GM18870 (cell line): ENCODE results near the gene BLVRB.

Source experiments
- ATAC-seq: cut with Tn5 transposase; IDR thresholded peaks from one replicate; pipeline ENCODE4 v1.9.1; 2021; ENCODE audit warnings: moderate library complexity; ENCODE audit not compliant: unreplicated experiment

The BLVRB gene

DNA sequence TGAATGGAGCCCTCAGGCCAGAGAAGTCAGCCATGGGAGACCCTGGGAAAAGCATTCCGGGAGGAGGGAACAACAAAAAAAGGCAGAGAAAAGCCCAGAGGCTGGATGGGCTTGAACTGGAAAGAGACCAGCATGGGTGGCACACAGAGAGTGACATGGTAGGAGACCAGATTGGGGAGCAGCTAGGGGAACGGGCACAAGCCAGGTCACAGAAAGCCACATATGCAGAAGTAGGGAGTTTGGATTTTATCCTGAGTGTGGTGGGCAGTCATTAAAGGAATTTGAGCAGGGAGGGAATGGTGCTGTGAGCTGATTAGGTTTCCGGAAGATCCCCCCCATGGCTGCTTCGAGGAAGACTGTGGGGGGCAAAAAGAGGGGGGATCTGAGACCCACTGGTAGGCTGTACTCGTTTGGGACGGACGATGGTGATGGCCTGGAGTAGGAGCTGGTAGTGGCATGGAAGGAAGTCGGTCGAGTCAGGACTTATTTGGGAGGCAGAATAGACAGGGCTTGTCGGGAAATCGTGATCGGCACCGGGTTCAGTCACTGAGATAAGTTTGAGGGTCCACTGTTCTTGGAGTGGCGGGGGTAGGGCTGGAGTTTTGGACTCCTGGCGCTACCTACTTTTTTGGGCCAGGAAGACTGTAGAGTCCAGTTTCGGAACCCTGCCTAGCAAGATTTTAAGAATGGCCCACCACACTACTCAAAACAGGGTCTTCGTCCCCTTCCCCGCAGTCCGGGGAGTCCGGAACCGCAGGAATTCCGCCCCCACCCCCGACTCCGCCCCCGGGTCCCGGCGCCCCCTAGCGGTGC, 40.7 kb downstream of the BLVRB start:
- ATAC-seq: no peak

DNA sequence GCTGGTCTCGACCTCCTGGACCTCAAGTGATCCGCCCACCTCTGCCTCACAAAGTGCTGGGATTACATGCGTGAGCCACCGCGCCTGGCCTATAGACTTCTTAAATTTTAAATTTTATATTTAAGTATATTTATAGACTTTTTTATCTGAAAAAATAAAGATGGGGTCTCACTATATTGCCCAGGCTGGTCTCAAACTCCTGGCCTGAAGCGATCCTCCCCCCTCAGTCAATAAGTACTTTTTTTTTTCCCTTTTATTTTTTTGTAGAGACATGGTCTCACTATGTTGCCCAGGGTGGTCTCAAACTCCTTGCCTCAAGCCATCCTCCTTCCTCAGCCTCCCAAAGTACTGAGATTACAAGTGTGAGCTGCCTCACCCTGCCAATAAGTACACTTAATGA, 41.6 kb downstream of the BLVRB start:
- no peak for ATAC-seq

DNA sequence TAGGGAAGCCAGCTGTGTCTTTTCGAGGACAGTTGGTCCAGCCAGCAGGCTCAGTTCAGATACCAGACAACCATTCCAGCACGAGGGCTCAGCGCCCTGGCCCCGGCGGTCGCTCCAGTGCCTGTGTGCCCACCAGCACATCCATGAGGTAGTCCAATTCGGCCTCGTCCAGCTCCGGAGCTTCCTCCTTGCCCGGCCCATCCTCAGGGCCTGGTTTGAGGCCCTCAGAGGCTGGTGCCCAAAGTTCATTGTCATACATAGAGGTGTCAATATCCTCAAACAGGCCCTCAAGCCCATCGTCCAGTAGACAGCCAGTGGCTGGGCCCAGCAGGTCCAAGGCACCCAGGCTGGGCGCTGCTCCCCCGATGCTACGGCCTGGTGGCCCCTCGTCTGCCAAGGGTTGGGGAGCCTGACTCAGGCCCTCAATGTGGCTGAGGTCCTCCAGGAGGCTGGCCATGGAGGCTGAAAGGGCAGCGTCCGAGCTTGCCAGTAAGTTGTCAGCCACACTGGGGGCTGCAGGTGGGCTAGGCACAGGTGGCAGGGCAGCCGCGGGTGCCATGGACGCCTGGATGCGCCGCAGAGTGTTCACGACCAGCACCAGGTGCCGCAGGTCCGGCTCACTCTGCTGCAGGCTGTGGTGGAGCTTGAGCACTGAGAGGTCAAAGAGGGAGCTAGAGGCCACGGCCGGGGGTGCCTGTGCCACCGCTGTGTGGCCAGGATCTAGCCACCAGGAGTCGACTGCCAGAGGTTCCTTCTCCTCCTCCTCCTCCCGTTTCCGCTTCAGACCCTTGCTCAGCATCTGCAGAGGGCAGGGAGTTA, 42.6 kb downstream of the BLVRB start:
- no peak for ATAC-seq

DNA sequence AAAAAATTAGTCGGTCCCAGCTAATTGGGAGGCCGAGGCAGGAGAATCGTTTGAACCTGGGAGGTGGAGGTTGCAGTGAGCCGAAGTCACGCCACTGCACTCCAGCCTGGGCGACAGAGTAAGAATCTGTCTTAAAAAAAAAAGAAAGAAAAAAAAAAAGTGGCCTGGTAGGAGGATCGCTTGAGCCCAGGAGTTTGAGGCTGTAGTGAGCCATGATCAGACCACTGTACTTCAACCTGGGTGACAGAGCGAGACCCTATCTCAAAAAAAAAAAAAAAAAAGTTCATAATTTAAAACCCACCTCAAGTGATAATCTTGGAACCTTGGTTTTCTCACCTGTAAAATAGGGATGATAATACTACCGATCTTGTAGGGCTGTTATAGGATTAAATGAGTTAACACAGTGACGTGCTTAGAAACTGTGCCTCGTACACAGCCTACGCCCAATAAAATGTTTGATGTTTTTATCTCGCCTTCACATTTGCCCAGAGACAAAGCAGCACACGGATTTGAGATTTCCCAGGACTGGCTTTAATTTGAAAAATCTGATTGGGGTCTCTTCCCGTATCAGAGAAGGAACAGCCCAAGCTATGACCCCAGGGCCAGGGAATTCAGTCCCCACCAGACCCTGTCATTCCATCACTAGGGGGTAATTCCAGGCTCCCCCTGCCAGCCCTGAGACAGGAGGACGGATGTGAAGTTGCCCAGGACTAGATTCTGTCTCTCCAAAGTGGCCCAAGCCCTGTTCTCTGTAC, 43.4 kb downstream of the BLVRB start:
- ATAC-seq: no peak

DNA sequence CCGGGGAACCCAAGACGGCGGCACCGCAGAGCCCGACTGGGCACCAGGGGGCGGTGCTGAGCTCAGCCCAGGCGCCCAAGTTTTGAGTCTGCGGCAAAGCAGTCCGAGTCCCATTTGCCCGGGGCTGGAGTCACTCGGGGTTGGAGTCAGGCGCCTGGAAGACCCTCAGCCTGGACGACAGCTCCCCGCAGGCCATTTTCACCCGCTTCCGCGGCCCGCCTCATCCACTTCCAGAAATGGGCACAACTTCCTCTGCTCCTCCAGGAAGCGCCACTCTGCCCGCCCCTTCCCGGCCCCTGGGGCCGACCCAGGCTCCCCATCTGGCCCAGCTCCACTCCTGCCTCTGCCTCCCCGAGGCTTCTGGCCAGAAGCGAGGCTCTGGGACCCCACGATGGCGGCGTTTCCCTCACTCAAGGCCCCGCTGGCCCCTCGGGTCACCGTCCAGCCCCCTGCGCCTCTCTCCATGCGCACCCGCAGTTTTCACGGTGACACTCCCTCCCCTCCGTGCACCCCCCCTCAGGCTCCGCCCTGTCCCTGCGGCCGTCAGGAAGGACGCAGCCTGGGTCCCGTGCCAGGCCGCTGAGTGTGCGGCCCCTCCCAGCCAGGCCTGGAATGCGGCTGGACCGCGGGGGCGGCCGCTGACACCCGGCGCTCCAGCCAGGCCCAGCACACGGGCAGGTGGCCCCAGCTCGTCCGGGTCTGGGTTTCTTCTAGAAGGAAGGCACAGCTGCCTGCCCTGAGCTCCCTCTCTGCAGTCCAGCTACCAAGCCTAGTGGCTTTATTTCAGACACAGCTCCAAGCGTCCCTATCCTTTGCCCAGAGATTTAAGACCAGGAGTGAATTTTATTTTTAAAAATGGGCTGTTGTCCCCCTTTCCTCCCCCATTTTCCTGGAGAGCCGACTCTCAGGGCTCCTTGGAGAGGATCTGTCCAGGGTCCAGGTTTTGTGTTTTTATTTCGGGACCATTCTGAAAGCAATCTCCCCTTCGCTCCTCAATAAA, 44.5 kb downstream of the BLVRB start:
- ATAC-seq: no peak

DNA sequence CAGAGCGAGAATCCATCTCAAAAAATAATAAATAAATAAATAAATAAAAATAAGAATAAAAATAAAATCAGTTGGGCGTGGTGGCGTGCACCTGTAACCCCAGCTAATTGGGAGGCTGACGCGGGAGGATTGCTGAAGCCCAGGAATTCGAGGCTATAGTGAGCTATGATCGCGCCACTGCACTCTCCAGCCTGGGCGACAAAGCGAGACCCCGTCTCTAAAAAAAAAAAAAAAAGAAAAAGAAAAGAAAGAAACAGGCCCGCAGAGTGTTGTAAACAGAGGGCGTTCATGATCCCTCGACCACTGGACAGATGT, 45.1 kb downstream of the BLVRB start:
- no peak for ATAC-seq

DNA sequence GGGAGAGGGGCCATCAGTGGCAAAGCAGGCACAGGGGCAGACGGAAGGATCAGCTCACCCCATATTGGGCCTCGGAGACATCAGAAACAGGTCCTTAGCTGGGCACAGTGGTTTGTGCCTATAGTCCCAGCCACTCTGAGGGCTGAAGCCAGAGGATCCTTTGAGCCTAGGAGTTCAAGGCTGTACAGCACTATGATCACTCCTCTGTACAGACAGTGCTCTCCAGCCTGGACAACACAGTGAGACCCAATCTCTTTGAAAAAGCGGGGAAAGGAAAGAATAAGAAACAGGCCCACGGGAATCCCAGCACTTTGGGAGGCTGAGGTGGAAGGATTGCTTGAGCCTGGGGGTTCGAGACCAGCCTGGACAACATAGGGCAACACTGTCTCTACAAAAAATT, 45.8 kb downstream of the BLVRB start:
- ATAC-seq: no peak

DNA sequence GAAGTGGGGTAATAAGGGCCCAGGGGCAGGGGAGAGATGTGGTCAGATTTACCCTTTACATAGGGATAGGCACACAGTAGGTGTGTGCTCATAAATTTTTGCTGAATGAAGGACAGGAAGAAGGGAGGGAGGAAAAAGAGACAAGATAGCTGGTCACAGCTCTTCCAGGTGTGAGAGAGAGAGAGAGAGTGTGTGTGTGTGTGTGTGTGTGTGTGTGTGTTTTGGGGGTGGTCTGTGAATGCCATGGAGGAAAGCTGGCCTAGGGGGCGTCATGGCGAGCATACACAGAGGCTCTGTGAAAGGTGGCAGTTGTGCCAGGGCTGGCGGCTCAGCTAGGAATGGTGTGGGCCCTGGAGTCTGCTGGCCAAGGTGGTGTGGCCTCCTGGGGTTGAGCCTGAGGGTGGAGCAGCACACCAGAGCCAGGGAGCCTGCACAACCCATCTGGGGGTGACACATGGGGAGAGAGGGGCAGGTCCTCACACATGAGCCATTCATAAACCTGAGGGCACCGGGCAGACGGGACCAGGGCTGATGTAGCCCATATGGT, 46.4 kb downstream of the BLVRB start:
- no peak for ATAC-seq

DNA sequence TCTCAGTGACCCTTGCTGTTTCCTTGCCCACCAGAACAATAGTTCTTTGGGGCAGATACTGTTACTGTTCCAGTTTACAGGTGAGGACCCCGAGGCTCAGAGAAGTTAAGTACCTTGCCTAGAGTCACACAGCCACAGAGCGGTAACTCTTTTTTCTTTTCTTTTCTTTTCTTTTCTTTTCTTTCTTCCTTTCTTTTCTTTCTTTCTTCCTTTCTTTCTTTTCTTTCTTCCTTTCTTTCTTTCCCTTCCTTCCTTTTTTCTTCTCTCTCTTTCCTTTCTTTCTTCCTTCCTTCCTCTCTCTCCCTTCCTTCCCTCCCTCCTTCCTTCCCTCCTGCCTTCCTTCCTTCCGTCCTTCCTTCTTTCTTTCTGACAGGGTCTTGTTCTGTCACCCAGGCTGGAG, 47.5 kb downstream of the BLVRB start:
- ATAC-seq: no peak

DNA sequence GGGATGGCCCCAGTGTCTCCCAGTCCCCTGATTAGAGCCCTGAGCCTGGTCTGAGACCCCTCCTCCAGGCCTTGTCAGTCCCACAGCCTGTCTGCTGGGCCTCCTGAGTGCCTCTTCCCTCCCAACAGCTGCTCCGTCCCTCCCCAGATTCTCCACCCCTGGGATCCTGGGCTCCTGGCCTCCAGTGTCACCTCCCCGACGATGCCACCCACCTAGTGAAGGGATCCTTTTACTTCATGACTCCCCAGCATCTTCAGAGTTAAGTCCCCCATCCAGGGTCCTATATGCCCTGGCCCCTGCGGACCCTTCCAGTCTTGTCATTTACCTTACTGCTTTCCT, 47.9 kb downstream of the BLVRB start:
- ATAC-seq: no peak

DNA sequence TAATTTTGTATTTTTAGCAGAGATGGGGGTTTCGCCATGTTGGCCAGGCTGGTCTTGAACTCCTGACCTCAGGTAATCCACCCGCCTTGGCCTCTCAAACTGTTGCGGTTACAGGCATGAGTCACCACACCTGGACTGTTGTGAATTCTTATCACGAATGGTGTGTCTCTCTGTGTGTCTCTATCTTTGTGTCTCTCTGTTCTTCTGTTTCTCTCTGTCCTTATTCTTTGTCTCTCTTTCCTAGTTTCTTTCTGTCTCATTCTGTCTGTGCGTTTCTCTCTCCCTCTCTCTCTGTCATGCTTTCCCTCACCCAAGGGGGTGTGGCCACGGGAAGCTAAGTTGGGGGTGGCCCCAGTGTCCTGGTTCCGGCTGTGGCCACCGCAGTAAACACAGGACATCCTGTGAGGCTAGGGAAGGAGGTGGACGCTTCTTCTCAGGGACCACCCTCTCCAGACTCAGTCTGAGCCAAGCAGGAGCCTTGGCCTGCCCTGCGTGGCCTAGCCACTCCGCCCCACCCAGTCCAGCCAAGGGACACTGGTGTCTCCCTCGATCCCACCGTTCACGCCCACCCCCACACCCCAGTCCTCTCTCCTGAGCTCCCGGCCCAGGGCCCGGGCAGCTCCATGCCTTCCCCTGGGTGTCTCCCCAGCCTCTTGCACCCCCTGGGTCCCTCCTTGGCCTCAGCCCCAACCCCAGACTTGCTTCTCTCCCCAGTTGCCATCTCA, 48.5 kb downstream of the BLVRB start:
- ATAC-seq: no peak

DNA sequence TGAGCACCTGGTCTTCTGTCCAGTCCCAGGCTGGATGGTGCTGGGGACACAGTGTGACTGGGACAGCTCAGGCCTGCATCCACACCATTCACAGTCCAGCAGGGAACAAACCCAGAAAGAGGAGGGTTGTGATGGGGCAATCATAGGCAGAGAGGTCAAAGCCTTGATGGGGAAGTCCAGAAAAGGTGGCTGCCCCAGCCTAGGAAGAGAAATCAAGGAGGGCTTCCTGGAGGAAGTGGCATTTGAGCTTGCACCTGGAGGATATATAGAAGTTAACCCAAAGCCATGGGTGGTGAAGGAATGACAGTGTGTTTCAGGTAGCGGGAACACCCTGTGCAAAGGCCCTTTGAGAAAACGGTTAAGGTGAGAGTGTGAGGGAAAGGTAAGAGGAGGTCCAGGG, 49.8 kb downstream of the BLVRB start:
- no peak for ATAC-seq

DNA sequence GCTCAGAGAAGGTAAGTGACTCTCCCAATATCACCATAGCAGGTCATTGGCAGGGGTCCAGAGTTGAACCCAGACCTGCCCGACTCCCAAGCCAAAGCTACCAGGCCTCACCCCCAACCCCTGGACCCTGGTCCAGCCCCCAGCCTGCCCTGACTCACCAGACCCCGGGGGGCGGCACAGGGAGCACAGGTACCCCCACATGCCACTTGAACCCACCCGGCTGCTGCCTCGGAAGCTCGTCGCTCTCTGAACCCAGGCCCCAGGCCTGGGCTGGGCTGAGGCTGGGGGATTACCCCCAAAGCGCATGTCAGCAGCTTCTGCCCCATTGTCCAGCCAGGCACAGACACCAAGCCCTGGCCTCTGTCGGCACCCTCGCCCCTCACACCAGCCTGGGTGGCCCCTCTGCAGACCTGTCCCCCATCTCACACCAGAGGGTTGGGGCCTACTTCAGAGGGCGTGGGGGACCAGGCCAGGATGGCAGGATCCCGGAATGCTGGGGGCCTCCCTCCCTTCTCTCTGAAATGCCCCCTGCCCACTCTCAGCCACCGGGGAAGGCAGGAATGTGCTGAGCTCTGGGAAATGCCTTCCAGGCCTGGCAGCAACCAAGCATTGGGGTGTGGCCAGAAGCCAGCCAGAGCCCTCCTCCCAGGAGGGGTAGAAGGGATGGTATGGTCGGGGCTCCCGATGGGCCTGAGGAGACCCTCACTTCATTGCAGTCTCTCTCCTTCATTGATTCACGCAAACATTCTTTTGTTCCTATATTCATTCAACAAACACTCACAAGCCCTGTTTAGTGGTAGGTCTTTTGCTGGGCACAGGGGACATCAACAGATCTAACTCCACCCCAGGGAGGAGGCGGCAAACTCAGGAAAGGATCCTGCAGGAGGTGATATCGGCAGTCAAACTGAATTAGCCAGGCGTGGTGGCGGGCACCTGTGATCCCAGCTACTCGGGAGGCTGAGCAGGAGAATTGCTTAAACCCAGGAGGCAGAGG, 50.7 kb downstream of the BLVRB start:
- ATAC-seq: no peak

DNA sequence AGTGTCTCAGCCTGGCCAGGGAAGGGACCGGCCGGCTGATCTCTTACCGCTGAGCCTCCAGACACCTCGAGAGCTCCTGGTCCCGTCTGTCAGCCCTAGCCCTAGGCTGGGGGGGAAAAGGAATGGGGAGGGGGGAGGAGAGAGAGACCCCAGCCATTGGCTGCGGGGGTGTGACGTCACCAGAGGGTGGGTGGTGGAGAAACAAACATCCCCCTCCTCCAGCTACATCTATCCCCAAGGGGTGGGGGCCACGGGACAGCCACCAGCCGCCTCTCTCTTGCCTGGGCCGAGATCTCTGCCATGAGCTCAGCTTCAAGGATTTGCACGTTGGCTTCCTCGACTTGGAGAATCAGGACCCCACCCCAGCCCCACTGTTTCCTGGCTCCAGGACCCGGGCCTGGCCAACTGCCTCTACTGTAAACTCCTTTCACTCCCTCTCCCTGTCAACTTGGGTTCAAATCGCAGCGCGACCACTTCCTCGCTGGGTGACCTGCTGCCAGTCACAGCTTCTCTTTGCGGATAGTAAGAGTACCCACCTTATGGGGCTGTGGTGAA, 52.2 kb downstream of the BLVRB start, which contains the start of gene PRX:
PRX (minus strand) TSS at position 88 of the 555 bp plus-strand sequence. CDS start 5,446 bp downstream, outside the sequence.
- ATAC-seq: no peak

DNA sequence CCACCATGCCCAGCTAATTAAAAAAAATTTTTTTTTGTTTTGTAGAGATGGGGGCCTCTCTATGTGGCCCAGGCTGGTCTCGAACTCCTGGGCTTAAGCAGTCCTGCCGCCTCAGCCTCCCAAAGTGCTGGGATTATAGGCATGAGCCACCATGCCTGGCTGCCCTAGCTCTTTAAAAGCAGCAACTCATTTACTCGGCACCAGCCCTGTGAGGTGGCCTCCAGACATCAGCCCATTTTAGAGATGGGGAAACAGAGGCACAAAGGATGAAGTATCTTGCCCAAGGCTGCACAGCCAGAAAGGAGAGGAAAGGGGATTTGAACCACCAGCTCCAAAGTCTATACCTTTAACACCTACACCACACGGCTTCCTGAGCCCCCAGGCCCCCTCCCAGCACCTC, 52.7 kb downstream of the BLVRB start:
- no peak for ATAC-seq

DNA sequence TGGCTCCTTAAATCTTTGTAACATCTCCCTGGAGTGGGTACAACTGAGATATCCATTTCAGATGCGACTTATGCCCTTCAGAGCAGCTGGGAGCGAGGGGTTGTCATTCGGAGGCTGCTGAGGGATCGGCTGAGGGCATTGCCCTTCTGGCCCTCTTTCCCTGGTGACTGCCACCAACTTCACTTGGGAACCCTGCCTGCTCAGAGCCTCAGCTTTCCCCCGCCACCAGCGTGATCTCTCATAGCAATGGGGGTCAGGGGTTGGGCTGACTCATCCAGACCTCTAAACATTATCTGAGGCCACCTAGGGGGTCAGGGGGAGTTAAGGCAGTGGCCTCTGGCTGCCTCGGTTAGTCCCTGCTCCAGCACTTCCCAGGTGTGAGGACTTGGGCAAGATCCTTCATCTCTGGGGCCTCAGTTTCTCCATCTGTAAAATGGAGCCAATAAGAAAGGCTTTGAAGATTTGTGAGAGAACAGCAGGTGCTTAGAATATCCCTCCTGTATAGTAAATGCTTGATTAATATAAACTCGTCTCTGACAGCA, 53.5 kb downstream of the BLVRB start:
- no peak for ATAC-seq

DNA sequence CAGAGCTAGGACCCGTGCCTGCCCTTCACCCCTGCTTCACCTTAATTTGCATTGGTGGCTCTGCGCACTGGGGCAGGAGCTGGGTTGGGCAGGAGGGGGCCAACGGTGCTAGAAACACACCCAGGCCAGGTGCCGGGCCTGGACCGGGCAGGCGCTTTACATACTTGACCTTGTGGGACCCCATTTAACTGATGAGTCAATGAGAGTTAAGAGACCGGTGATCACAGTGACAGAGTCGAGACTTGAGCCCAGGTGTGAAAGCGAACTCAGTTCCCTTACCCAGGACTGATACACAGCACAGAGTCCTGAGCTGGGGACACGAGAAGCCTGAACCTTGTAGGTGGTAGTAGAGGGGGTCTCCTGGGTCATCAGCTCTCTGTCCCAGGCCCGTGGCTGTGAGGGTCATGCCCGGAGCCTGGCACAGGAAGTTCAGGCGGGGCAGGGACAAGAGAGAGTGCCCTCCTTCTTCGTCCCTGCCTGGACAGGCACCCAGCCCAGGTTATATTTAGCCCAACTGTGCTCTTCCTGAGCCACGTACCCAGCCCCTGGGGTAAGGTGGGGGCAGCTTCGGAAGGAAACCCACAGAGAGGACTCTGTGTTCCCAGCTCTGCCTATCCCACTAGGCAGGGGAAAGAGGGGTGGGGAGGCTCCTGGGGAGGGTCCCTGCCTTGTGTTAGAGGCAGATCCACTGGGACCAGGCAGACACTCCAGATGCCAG, 54.3 kb downstream of the BLVRB start:
- ATAC-seq: no peak
